Hepatocyte (in vitro differentiated cells): Measurements from ENCODE around the gene PANK3.

Experiments used
- EZH2 ChIP-seq: fragments of 200-600 bp; sonication (generic); IDR thresholded peaks from 2 replicates; pipeline ENCODE4 v1.6.1; 2016; ENCODE audit warnings: antibody characterized with exemption, mild to moderate bottlenecking, borderline replicate concordance
- TF ChIP-seq, protein P1 (sequence below): fragments of 200-600 bp; sonication (generic); IDR thresholded peaks from 2 replicates; pipeline ENCODE4 v1.5.1; 2016; ENCODE audit warnings: antibody characterized with exemption, mild to moderate bottlenecking; ENCODE audit not compliant: poor library complexity

- TF ChIP-seq EZH2: no peak
- TF ChIP-seq, protein P1, sequence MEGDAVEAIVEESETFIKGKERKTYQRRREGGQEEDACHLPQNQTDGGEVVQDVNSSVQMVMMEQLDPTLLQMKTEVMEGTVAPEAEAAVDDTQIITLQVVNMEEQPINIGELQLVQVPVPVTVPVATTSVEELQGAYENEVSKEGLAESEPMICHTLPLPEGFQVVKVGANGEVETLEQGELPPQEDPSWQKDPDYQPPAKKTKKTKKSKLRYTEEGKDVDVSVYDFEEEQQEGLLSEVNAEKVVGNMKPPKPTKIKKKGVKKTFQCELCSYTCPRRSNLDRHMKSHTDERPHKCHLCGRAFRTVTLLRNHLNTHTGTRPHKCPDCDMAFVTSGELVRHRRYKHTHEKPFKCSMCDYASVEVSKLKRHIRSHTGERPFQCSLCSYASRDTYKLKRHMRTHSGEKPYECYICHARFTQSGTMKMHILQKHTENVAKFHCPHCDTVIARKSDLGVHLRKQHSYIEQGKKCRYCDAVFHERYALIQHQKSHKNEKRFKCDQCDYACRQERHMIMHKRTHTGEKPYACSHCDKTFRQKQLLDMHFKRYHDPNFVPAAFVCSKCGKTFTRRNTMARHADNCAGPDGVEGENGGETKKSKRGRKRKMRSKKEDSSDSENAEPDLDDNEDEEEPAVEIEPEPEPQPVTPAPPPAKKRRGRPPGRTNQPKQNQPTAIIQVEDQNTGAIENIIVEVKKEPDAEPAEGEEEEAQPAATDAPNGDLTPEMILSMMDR: no peak
Observed at GRCh38 chr5:168531191-168531590, 48.0 kb downstream of the PANK3 start.
